Neural cell (in vitro differentiated cells): Measurements from ENCODE around the gene DCTN4. TPM values are rescaled to one million over a fixed set of nuclear protein-coding genes. Genes with fewer than 3 reads are reported as not detected.
"Not testable (repeated sequence)": the region's sequence is repeated elsewhere in the genome, so short reads cannot be mapped to it uniquely, and the experiment has no call there.

ENCODE experiments used
- H2AFZ ChIP-seq: fragments of 200-600, 300-800 bp; sonication (generic), shearing (Covaris generic); 2 replicates; pipeline ENCODE4 v1.6.0; 2014; ENCODE audit warnings: low read depth, mild to moderate bottlenecking, antibody characterized with exemption, low read length, moderate library complexity
- H3F3A ChIP-seq: fragments of 200-600 bp; shearing (Covaris generic); 2 replicates; pipeline ENCODE4 v1.6.1; 2016; ENCODE audit warnings: mild to moderate bottlenecking, moderate library complexity, mixed read lengths, antibody characterized with exemption, low read length; ENCODE audit not compliant: insufficient read depth, poor library complexity, severe bottlenecking
- H3K27ac ChIP-seq: fragments of 200-600, 300-800 bp; sonication (generic), shearing (Covaris generic); 2 replicates; pipeline ENCODE4 v1.5.1; 2014; ENCODE audit warnings: mild to moderate bottlenecking, low read length, moderate library complexity
- H3K27me3 ChIP-seq: fragments of 300-800, 200-600 bp; sonication (generic), shearing (Covaris generic); 2 replicates; pipeline ENCODE4 v1.6.0; 2014; ENCODE audit warnings: mild to moderate bottlenecking, low read depth, low read length, moderate library complexity; ENCODE audit not compliant: insufficient read depth
- H3K36me3 ChIP-seq: fragments of 300-800, 200-600 bp; sonication (generic), shearing (Covaris generic); 2 replicates; pipeline ENCODE4 v1.5.1; 2014; ENCODE audit warnings: mild to moderate bottlenecking, antibody characterized with exemption, low read length, moderate library complexity; ENCODE audit not compliant: insufficient read depth
- H3K4me2 ChIP-seq: fragments of 300-800, 200-600 bp; sonication (generic), shearing (Covaris generic); 2 replicates; pipeline ENCODE4 v1.6.0; 2014; ENCODE audit warnings: mild to moderate bottlenecking, low read length
- H3K4me3 ChIP-seq: fragments of 300-800, 200-600 bp; sonication (generic), shearing (Covaris generic); 2 replicates; pipeline ENCODE4 v1.5.1; 2014; ENCODE audit warnings: mild to moderate bottlenecking, low read length, moderate library complexity
- H3K79me2 ChIP-seq: fragments of 200-600 bp; shearing (Covaris generic); replicated peaks from 2 replicates; pipeline ENCODE4 v1.6.0; 2014; ENCODE audit warnings: mild to moderate bottlenecking, low read length, moderate library complexity; ENCODE audit not compliant: insufficient read depth
- H3K9ac ChIP-seq: fragments of 300-800, 200-600 bp; sonication (generic), shearing (Covaris generic); 2 replicates; pipeline ENCODE4 v1.6.1; 2016; ENCODE audit warnings: mild to moderate bottlenecking, low read length, mixed read lengths
- H3K9me2 ChIP-seq: fragments of 200-600 bp; shearing (Covaris generic); 2 replicates; pipeline ENCODE4 v1.6.1; 2016; ENCODE audit warnings: mild to moderate bottlenecking, low read length, mixed read lengths; ENCODE audit not compliant: insufficient read depth
- H3K9me3 ChIP-seq: fragments of 200-600, 300-800 bp; sonication (generic), shearing (Covaris generic); 2 replicates; pipeline ENCODE4 v1.6.1; 2016; ENCODE audit warnings: mild to moderate bottlenecking, mixed run types, low read length, moderate library complexity, mixed read lengths
- H4K20me1 ChIP-seq: fragments of 200-600 bp; shearing (Covaris generic); 2 replicates; pipeline ENCODE4 v1.6.1; 2016; ENCODE audit warnings: mild to moderate bottlenecking, mixed run types; ENCODE audit not compliant: insufficient read depth
- EP300 ChIP-seq: fragments of 450-650 bp; conservative IDR thresholded peaks from 2 replicates; pipeline ENCODE4 v1.6.1; 2014; ENCODE audit warnings: antibody characterized with exemption, mild to moderate bottlenecking, moderate library complexity; ENCODE audit not compliant: poor library complexity, severe bottlenecking
- MXI1 ChIP-seq: fragments of 450-650 bp; conservative IDR thresholded peaks from 2 replicates; pipeline ENCODE4 v1.6.1; 2014; ENCODE audit warnings: antibody characterized with exemption, mild to moderate bottlenecking; ENCODE audit not compliant: poor library complexity, severe bottlenecking
- POLR2AphosphoS5 ChIP-seq: IDR thresholded peaks from 2 replicates; pipeline ENCODE4 v1.6.1; 2012
- SMC3 ChIP-seq: fragments of 450-650 bp; conservative IDR thresholded peaks from 2 replicates; pipeline ENCODE4 v1.6.1; 2014; ENCODE audit warnings: antibody characterized with exemption, mild to moderate bottlenecking, moderate library complexity; ENCODE audit not compliant: poor library complexity
- TAF1 ChIP-seq: IDR thresholded peaks from 2 replicates; pipeline ENCODE4 v1.6.1; 2012; ENCODE audit warnings: low read depth
- polyA plus RNA-seq: library from polyadenylated mRNA; depleted of rRNA; stranded (reverse); fragments of >200 nt; gene quantifications from 2 replicates; pipeline ENCODE4 v1.2.3, GENCODE V29; 2014
- TF ChIP-seq, protein P1 (sequence below): fragments of 450-650 bp; IDR thresholded peaks from 2 replicates; pipeline ENCODE4 v1.5.1; 2014; ENCODE audit warnings: antibody characterized with exemption, mild to moderate bottlenecking, moderate library complexity; ENCODE audit not compliant: poor library complexity, severe bottlenecking

Gene DCTN4
- polyA plus RNA-seq, 1 donor from 2014 or later = 117 TPM

DNA sequence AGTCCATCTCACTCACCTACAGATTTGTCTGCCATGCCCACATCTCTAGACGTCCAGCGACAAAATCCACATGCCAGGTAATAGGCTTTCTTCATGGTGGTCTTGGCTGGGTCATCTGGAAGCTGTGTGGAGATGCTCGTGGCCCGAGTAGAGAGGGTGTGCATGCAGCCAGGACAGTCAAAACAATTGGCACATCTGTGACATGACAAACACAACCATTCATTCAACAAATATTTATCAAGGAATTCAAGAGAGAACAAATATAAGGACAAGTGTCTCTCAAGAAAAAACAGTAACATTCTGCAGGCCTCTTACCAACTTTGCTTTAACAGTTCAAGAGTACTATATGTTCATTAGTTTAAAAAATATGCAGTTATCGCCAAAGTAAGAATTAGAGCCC is 5.4 kb downstream of the DCTN4 start (continued):
- TF ChIP-seq, protein P1, sequence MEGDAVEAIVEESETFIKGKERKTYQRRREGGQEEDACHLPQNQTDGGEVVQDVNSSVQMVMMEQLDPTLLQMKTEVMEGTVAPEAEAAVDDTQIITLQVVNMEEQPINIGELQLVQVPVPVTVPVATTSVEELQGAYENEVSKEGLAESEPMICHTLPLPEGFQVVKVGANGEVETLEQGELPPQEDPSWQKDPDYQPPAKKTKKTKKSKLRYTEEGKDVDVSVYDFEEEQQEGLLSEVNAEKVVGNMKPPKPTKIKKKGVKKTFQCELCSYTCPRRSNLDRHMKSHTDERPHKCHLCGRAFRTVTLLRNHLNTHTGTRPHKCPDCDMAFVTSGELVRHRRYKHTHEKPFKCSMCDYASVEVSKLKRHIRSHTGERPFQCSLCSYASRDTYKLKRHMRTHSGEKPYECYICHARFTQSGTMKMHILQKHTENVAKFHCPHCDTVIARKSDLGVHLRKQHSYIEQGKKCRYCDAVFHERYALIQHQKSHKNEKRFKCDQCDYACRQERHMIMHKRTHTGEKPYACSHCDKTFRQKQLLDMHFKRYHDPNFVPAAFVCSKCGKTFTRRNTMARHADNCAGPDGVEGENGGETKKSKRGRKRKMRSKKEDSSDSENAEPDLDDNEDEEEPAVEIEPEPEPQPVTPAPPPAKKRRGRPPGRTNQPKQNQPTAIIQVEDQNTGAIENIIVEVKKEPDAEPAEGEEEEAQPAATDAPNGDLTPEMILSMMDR = no peak

DNA sequence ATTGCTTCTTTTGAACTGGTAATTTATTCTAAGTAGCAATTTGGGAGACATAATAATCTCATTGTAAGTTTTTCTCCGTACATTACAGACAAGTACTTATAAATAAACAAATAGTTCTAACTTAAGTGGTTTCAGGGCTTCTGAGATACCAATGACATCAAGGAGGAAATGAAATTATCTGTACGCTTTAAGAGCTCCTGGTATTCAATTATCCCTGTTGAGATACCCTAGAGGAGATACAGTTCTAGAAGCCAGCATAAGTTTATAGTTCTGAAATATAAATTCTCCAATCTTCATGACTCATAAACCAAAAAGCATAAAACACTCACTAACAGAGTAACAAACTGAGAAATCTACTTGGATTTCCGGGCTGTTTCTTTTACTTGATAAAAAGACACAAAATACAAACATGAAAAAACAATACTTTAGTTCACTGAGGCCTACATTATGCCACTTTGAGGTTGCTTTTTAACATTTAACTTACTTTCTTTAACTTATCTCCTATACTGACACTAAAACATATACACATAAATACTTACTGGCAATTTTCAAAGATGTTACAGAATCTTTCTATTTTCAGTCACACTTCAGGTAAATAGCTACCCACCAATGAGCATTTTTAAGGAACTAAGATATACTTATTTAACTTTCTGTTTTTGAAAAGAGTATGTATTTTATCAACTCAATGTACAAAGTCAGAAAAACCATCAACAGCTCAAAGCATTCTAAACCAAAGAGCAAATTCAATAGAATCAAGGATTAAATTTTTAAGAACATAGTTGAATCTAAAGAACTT is 7.5 kb downstream of the DCTN4 start:
- H3F3A ChIP-seq = no peaks in the 10 kb centered on the region
- H3K4me3 ChIP-seq = no peak overlapping the region
- TF ChIP-seq, protein P1 = no peak
- TF ChIP-seq TAF1 = no peak
- H3K9me2 ChIP-seq = no peaks in the 10 kb centered on the region
- peaks cover 23% of the 10 kb centered on the region for H3K79me2 ChIP-seq
- H3K27ac ChIP-seq = no peak overlapping the region
- H3K36me3 ChIP-seq = no peaks in the 10 kb centered on the region
- H4K20me1 ChIP-seq = no peaks in the 10 kb centered on the region
- no peak overlapping the region for H3K4me2 ChIP-seq
- no peak overlapping the region for H3K9ac ChIP-seq
- no peaks in the 10 kb centered on the region for H3K27me3 ChIP-seq
- H2AFZ ChIP-seq = no peak overlapping the region
- H3K9me3 ChIP-seq = no peaks in the 10 kb centered on the region

DNA sequence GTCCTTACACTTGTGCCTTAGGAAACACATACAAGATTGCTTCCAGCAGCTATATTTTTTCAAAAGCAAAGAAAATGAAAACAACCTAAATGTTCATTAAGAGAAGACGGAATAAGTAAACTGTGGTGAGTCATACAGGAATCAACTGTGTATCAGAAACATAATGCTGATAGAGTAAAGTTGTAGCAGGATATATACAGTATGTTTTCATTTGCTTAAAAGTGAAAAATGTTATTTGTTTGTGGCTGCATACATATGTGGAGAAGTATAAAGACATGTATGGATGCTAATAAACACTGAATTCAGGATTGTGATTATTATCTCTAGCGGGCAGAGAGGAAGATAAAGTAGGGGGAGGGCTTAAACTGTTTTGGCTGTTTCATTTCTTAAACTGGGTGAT is 8.3 kb downstream of the DCTN4 start:
- Histone ChIP-seq H2AFZ (no peak overlapping the region), H3K9me2 (no peaks in the 10 kb centered on the region), H4K20me1 (no peaks in the 10 kb centered on the region), H3K36me3 (no peaks in the 10 kb centered on the region), H3K79me2 (peaks cover 18% of the 10 kb centered on the region), H3K9me3 (no peaks in the 10 kb centered on the region), H3K4me3 (no peak overlapping the region), H3K4me2 (no peak overlapping the region), H3K27ac (no peak overlapping the region), H3K9ac (no peak overlapping the region), H3K27me3 (no peaks in the 10 kb centered on the region), H3F3A (no peaks in the 10 kb centered on the region)
- TF ChIP-seq MXI1 = no peak
- no peak for TF ChIP-seq SMC3
- TF ChIP-seq, protein P1 = no peak
- no peak for TF ChIP-seq EP300
- no peak for TF ChIP-seq POLR2AphosphoS5

DNA sequence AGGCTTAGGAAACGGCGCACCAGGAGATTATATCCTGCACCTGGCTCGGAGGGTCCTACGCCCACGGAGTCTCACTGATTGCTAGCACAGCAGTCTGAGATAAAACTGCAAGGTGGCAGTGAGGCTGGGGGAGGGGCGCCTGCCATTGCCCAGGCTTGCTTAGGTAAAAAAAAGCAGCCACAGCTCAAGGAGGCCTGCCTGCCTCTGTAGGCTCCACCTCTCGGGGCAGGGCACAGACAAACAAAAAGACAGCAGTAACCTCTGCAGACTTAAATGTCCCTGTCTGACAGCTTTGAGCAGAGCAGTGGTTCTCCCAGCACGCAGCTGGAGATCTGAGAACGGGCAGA is 15.7 kb downstream of the DCTN4 start:
- H3K4me2 ChIP-seq, H3K9ac ChIP-seq, H4K20me1 ChIP-seq, H3F3A ChIP-seq, H3K27me3 ChIP-seq, H3K4me3 ChIP-seq, H2AFZ ChIP-seq, H3K27ac ChIP-seq, H3K9me3 ChIP-seq, H3K79me2 ChIP-seq, H3K36me3 ChIP-seq, H3K9me2 ChIP-seq: not testable (repeated sequence)

DNA sequence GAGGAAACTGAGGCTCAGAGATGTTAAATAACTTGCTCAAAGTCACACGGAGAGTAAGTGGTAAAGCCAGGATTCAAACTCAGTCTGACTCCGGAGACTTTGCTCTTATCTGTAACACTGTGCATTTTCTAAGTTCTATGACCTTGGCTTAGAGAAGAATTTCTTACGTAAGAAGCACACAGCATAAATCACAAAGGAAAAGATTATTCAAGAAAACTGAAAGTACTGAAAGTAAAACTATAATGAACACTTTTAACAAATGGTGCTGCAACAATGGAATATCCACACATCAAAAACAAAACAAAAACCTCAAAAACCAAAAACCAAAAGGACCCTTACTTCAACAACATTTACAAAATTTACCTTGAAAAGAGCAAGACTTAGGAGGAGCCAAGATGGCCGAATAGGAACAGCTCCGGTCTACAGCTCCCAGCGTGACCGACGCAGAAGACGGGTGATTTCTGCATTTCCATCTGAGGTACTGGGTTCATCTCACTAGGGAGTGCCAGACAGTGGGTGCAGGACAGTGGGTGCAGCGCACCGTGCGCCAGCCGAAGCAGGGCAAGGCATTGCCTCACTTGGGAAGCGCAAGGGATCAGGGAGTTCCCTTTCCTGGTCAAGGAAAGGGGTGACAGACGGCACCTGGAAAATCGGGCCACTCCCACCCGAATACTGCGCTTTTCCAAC is 16.2 kb downstream of the DCTN4 start:
- not testable (repeated sequence) for H3K4me3 ChIP-seq, H4K20me1 ChIP-seq, H3K9me2 ChIP-seq, H3K9me3 ChIP-seq, H3K4me2 ChIP-seq, H3K27me3 ChIP-seq, H3K79me2 ChIP-seq, H2AFZ ChIP-seq, H3K9ac ChIP-seq, H3K36me3 ChIP-seq, H3F3A ChIP-seq, H3K27ac ChIP-seq
